ENCODE measurements around the gene SPATA19.

DNA sequence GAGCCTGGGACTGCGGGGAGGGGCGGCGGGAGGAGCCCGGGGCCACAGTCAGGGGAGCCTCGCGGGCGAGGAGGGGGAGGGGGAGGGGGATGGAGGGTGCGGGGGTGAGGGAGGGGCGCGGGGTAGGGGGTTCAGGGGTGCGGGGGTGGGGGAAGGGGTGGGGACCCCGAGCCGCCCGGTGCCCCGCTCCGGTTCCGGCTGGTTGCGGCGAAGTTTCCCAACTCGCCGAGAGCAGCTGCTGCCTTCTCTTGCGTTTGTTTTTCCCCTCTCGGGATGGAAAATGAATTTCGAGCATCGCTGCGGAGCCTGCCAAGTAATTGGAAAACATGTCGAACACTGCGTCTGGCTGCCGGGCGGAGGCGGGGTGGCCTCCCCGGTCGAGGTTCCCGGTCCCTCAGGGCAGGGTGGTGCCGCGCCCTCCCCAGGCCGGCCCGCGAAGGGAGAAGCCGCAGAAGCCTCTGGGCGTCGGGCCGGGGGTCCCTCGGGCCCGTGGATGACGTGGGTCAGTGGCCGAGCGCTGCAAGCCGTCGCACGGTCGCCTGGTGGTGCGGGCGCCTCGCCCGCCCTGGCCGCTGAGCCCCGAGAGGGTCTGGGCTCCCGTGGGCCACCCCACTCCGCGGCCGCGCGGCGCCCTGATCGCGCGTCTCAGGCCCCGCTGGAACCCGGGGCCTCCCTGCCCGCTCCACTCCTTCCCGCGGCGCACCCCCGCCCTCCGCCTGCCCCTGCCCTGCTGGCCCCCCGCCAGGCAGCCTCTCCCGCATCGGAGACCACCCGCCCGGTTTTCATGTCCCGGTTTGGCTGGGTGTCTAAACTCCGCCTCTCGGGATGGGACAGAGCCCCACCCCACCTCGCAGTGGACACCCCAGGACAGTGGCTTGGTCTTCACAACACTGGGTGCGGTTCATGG, 12.1 kb downstream of the SPATA19 start:
- TF ChIP-seq, protein P1, sequence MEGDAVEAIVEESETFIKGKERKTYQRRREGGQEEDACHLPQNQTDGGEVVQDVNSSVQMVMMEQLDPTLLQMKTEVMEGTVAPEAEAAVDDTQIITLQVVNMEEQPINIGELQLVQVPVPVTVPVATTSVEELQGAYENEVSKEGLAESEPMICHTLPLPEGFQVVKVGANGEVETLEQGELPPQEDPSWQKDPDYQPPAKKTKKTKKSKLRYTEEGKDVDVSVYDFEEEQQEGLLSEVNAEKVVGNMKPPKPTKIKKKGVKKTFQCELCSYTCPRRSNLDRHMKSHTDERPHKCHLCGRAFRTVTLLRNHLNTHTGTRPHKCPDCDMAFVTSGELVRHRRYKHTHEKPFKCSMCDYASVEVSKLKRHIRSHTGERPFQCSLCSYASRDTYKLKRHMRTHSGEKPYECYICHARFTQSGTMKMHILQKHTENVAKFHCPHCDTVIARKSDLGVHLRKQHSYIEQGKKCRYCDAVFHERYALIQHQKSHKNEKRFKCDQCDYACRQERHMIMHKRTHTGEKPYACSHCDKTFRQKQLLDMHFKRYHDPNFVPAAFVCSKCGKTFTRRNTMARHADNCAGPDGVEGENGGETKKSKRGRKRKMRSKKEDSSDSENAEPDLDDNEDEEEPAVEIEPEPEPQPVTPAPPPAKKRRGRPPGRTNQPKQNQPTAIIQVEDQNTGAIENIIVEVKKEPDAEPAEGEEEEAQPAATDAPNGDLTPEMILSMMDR (IDR thresholded peaks at IDR 0.05; ENCODE audit: low read depth, low read length, missing input control): no peak
- no peak for TF ChIP-seq YY1 (IDR thresholded peaks at IDR 0.05)
- TF ChIP-seq, protein P2, sequence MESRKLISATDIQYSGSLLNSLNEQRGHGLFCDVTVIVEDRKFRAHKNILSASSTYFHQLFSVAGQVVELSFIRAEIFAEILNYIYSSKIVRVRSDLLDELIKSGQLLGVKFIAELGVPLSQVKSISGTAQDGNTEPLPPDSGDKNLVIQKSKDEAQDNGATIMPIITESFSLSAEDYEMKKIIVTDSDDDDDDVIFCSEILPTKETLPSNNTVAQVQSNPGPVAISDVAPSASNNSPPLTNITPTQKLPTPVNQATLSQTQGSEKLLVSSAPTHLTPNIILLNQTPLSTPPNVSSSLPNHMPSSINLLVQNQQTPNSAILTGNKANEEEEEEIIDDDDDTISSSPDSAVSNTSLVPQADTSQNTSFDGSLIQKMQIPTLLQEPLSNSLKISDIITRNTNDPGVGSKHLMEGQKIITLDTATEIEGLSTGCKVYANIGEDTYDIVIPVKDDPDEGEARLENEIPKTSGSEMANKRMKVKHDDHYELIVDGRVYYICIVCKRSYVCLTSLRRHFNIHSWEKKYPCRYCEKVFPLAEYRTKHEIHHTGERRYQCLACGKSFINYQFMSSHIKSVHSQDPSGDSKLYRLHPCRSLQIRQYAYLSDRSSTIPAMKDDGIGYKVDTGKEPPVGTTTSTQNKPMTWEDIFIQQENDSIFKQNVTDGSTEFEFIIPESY (IDR thresholded peaks at IDR 0.05): no peak
- TF ChIP-seq RAD21 (IDR thresholded peaks at IDR 0.05): no peak
- no peak for TF ChIP-seq FOXA1 (IDR thresholded peaks at IDR 0.05)
- TF ChIP-seq, protein P3, sequence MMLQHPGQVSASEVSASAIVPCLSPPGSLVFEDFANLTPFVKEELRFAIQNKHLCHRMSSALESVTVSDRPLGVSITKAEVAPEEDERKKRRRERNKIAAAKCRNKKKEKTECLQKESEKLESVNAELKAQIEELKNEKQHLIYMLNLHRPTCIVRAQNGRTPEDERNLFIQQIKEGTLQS (IDR thresholded peaks at IDR 0.05): no peak
- no peak for TF ChIP-seq NR2F2 (IDR thresholded peaks at IDR 0.05)
- no peak for TF ChIP-seq EGR1 (IDR thresholded peaks at IDR 0.05; ENCODE audit: low read depth in 2 of 2)
- no peak for TF ChIP-seq TAF1 (conservative IDR thresholded peaks at IDR 0.05)
- TF ChIP-seq, protein P4, sequence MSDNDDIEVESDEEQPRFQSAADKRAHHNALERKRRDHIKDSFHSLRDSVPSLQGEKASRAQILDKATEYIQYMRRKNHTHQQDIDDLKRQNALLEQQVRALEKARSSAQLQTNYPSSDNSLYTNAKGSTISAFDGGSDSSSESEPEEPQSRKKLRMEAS (IDR thresholded peaks at IDR 0.05): no peak
- TF ChIP-seq, protein P5, sequence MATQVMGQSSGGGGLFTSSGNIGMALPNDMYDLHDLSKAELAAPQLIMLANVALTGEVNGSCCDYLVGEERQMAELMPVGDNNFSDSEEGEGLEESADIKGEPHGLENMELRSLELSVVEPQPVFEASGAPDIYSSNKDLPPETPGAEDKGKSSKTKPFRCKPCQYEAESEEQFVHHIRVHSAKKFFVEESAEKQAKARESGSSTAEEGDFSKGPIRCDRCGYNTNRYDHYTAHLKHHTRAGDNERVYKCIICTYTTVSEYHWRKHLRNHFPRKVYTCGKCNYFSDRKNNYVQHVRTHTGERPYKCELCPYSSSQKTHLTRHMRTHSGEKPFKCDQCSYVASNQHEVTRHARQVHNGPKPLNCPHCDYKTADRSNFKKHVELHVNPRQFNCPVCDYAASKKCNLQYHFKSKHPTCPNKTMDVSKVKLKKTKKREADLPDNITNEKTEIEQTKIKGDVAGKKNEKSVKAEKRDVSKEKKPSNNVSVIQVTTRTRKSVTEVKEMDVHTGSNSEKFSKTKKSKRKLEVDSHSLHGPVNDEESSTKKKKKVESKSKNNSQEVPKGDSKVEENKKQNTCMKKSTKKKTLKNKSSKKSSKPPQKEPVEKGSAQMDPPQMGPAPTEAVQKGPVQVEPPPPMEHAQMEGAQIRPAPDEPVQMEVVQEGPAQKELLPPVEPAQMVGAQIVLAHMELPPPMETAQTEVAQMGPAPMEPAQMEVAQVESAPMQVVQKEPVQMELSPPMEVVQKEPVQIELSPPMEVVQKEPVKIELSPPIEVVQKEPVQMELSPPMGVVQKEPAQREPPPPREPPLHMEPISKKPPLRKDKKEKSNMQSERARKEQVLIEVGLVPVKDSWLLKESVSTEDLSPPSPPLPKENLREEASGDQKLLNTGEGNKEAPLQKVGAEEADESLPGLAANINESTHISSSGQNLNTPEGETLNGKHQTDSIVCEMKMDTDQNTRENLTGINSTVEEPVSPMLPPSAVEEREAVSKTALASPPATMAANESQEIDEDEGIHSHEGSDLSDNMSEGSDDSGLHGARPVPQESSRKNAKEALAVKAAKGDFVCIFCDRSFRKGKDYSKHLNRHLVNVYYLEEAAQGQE (IDR thresholded peaks at IDR 0.05): no peak
- TF ChIP-seq SP1 (IDR thresholded peaks at IDR 0.05): no peak

All from liver (tissue), 3 donors.